ENCODE data around the gene GDAP2. TPM values are rescaled to one million over a fixed set of nuclear protein-coding genes. Genes with fewer than 3 reads are reported as not detected.

Gene GDAP2
- total RNA-seq, 1 experiment from 2014 or later, result 23.5 TPM

DNA sequence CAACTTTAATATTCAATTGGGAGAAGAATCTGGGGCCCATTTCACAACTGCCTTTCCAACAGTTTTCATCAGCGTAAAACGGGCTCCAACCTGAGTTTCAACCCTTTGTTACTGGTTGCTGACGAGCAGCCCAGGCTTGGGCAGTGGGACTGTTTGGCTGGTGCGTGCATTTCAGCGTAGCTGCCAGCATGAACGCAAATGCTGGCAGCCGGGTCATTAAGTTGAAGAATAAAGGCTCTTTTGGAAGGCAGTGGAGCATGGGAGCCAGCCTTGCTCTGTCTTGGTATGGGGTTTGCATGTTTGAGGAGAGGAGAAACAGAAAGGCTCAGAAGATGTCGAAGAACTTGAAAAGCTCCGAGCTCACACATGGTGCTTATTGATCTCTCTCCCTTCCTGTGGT is 40.8 kb upstream of the GDAP2 start:
- no peak overlapping the region for H3K4me3 ChIP-seq (ENCODE audit: low read depth, low read length, poor library complexity, severe bottlenecking)
- no peak for TF ChIP-seq EZH2 (IDR thresholded peaks at IDR 0.05; ENCODE audit: borderline replicate concordance, low read depth, low read length, poor library complexity, severe bottlenecking)
- no peak for TF ChIP-seq CTCF (conservative IDR thresholded peaks at IDR 0.05; ENCODE audit: low read depth, low read length)
- intact Hi-C loops (cut with micrococcal nuclease; ENCODE audit: unreplicated experiment), result no loop called here
- H3K27me3 ChIP-seq (replicated peaks; ENCODE audit: insufficient read depth, low read depth, low read length, poor library complexity), result no peaks in the 10 kb centered on the region
- H3K9me3 ChIP-seq (ENCODE audit: low read depth, low read length, poor library complexity, severe bottlenecking), result no peaks in the 10 kb centered on the region
- H3K36me3 ChIP-seq (ENCODE audit: insufficient read depth, low read length, poor library complexity, severe bottlenecking), result no peaks in the 10 kb centered on the region
- H3K4me1 ChIP-seq (ENCODE audit: insufficient read depth, low read length, poor library complexity, severe bottlenecking), result peaks cover 10% of the 10 kb centered on the region
- no peak for DNase-seq (ENCODE audit: low spot score)
- H3K27ac ChIP-seq (ENCODE audit: low read depth, low read length, poor library complexity, severe bottlenecking), result no peak overlapping the region
- POLR2A ChIA-PET (ENCODE audit: low non-redundant PET), result no interaction called here
- CTCF ChIA-PET, result no interaction called here
- no TSS peak for BruUV-seq (replicated peaks)

- H3K36me3 ChIP-seq (ENCODE audit: insufficient read depth, low read length, poor library complexity, severe bottlenecking), result no peaks in the 10 kb centered on the region
- ChIA-PET POLR2A (ENCODE audit: low non-redundant PET) (no interaction called here), CTCF (no interaction called here)
- H3K4me1 ChIP-seq (ENCODE audit: insufficient read depth, low read length, poor library complexity, severe bottlenecking), result peaks cover 10% of the 10 kb centered on the region
- H3K27ac ChIP-seq (ENCODE audit: low read depth, low read length, poor library complexity, severe bottlenecking), result peak overlapping the region; percentile 64
- no peaks in the 10 kb centered on the region for H3K9me3 ChIP-seq (ENCODE audit: low read depth, low read length, poor library complexity, severe bottlenecking)
- no TSS peak for BruUV-seq (replicated peaks)
- H3K27me3 ChIP-seq (replicated peaks; ENCODE audit: insufficient read depth, low read depth, low read length, poor library complexity), result no peaks in the 10 kb centered on the region
- intact Hi-C loops (cut with micrococcal nuclease; ENCODE audit: unreplicated experiment), result no loop called here
- TF ChIP-seq CTCF (conservative IDR thresholded peaks at IDR 0.05; ENCODE audit: low read depth, low read length) (no peak), EZH2 (IDR thresholded peaks at IDR 0.05; ENCODE audit: borderline replicate concordance, low read depth, low read length, poor library complexity, severe bottlenecking) (no peak)
- DNase-seq (ENCODE audit: low spot score), result peak; percentile 50
- no peak overlapping the region for H3K4me3 ChIP-seq (ENCODE audit: low read depth, low read length, poor library complexity, severe bottlenecking)
These were observed 38.5 kb upstream of the GDAP2 start for GRCh38 chr1:117967881-117968280.

DNA sequence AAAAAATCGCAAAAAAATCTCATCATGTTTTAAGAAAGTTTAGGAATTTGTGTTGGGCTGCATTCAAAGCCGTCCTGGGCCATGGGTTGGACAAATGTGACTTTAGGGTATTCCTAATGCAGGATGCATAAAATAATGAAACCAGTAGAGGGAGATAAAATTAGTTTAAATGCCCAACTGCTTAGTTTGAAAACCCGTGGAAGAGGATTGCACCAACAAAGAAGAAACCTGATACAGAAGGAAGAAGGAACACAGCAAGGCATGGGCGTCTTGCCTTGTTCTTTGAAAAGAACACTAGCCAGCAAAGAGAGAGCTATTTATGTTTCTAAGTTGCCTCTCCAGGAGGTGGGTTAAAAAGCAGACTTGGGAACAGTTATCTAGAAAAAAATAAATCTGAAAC is 38.1 kb upstream of the GDAP2 start:
- Histone ChIP-seq H3K27ac (ENCODE audit: low read depth, low read length, poor library complexity, severe bottlenecking) (peak overlapping the region; percentile 64), H3K4me3 (ENCODE audit: low read depth, low read length, poor library complexity, severe bottlenecking) (no peak overlapping the region), H3K4me1 (ENCODE audit: insufficient read depth, low read length, poor library complexity, severe bottlenecking) (peaks cover 10% of the 10 kb centered on the region), H3K27me3 (replicated peaks; ENCODE audit: insufficient read depth, low read depth, low read length, poor library complexity) (no peaks in the 10 kb centered on the region), H3K36me3 (ENCODE audit: insufficient read depth, low read length, poor library complexity, severe bottlenecking) (no peaks in the 10 kb centered on the region), H3K9me3 (ENCODE audit: low read depth, low read length, poor library complexity, severe bottlenecking) (no peaks in the 10 kb centered on the region)
- BruUV-seq (replicated peaks), result no TSS peak
- CTCF ChIA-PET, result no interaction called here
- TF ChIP-seq EZH2 (IDR thresholded peaks at IDR 0.05; ENCODE audit: borderline replicate concordance, low read depth, low read length, poor library complexity, severe bottlenecking), result no peak
- TF ChIP-seq CTCF (conservative IDR thresholded peaks at IDR 0.05; ENCODE audit: low read depth, low read length), result peak; percentile 56
- peak; percentile 77 for DNase-seq (ENCODE audit: low spot score)
- intact Hi-C loops (cut with micrococcal nuclease; ENCODE audit: unreplicated experiment), result no loop called here
- POLR2A ChIA-PET (ENCODE audit: low non-redundant PET), result no interaction called here
